ENCODE measurements around the gene COX7B2. TPM values are rescaled to one million over a fixed set of nuclear protein-coding genes. Genes with fewer than 3 reads are reported as not detected.

COX7B2 gene
- total and polyA plus RNA-seq, 9 of the 15 experiments (the other 6 are each of a cell fraction or from before 2014, with no cell fraction given): 0.33 to 3.5 (median 0.67) TPM; not detected in 3

DNA sequence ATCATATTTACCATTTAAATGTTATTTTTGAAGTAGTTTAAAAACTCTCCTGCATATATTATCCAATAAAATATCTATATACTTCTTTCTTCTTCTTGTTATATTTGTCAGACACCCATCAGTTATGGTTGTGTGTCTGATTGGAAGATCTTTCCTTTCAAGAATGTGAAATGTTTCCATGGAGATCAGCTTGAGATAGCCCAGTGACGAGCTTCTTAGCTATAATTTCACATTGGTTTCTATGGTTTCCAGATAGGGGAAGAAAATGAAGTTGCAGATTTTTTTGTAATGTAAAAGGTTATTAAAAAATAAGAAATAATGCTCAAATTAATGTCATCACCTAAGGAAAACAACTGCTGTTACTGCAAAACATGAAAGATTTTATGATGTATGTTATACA lies 189.0 kb downstream of the COX7B2 start:
- Histone ChIP-seq H3K9ac (ENCODE audit: insufficient read depth in 1 of 2, low read depth in 2 of 2, low read length in 2 of 2) (no peak overlapping the region), H3K79me2 (ENCODE audit: control insufficient read depth, insufficient read depth, low read length) (no peaks in the 10 kb centered on the region), H4K20me1 (replicated peaks; ENCODE audit: control insufficient read depth, insufficient read depth, low read length) (no peaks in the 10 kb centered on the region), H3K4me3 (no peak overlapping the region), H3K9me1 (ENCODE audit: control insufficient read depth, insufficient read depth, low read length) (no peaks in the 10 kb centered on the region), H3K9me3 (replicated peaks; ENCODE audit: control insufficient read depth, insufficient read depth, low read depth, low read length) (no peaks in the 10 kb centered on the region), H3K27ac (ENCODE audit: extremely low read depth, low read depth, low read length) (no peak overlapping the region), H2AFZ (ENCODE audit: low read depth, low read length) (no peak overlapping the region), H3K27me3 (ENCODE audit: control insufficient read depth in 2 of 2, insufficient read depth in 2 of 2, low read length in 2 of 2) (no peaks in the 10 kb centered on the region), H3K36me3 (ENCODE audit: control insufficient read depth, insufficient read depth, low read length) (no peaks in the 10 kb centered on the region), H3K4me2 (ENCODE audit: insufficient read depth, low read length) (no peak overlapping the region), H3K4me1 (replicated peaks in 1 of 2; ENCODE audit: control insufficient read depth in 2 of 2, insufficient read depth in 2 of 2, low read length in 2 of 2) (no peaks in the 10 kb centered on the region)
- no peak for DNase-seq (ENCODE audit: extremely low read depth in 1 of 4, low spot score in 3 of 4)
- TF ChIP-seq, protein P1, sequence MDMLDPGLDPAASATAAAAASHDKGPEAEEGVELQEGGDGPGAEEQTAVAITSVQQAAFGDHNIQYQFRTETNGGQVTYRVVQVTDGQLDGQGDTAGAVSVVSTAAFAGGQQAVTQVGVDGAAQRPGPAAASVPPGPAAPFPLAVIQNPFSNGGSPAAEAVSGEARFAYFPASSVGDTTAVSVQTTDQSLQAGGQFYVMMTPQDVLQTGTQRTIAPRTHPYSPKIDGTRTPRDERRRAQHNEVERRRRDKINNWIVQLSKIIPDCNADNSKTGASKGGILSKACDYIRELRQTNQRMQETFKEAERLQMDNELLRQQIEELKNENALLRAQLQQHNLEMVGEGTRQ (CRISPR knock-in tag; IDR thresholded peaks at IDR 0.05): no peak
- no peak for TF ChIP-seq PRPF4 (IDR thresholded peaks at IDR 0.05; ENCODE audit: insufficient read depth, low read depth, low read length, poor library complexity, severe bottlenecking)
- TF ChIP-seq SOX6 (IDR thresholded peaks at IDR 0.05): no peak
- TF ChIP-seq NR2C1 (IDR thresholded peaks at IDR 0.05): no peak
- TF ChIP-seq NR2C1 (tag; IDR thresholded peaks at IDR 0.05): no peak
- TF ChIP-seq CC2D1A (IDR thresholded peaks at IDR 0.05): no peak
- no peak for TF ChIP-seq ZNF124 (CRISPR knock-in tag; IDR thresholded peaks at IDR 0.05)
- no peak for TF ChIP-seq CBX3 (IDR thresholded peaks at IDR 0.05; ENCODE audit: borderline replicate concordance in 1 of 2, low read length in 2 of 2)
- TF ChIP-seq ZNF212 (CRISPR knock-in tag; IDR thresholded peaks at IDR 0.05): no peak
- TF ChIP-seq RNF2 (IDR thresholded peaks at IDR 0.05): no peak
- no peak for TF ChIP-seq POLR3G (IDR thresholded peaks at IDR 0.05; ENCODE audit: extremely low read depth, insufficient read length, insufficient replicate concordance)
- TF ChIP-seq, protein P2, sequence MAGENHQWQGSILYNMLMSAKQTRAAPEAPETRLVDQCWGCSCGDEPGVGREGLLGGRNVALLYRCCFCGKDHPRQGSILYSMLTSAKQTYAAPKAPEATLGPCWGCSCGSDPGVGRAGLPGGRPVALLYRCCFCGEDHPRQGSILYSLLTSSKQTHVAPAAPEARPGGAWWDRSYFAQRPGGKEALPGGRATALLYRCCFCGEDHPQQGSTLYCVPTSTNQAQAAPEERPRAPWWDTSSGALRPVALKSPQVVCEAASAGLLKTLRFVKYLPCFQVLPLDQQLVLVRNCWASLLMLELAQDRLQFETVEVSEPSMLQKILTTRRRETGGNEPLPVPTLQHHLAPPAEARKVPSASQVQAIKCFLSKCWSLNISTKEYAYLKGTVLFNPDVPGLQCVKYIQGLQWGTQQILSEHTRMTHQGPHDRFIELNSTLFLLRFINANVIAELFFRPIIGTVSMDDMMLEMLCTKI (IDR thresholded peaks at IDR 0.05; ENCODE audit: partially characterized antibody): no peak
- TF ChIP-seq FOXJ3 (CRISPR knock-in tag; IDR thresholded peaks at IDR 0.05): no peak
- TF ChIP-seq, protein P3, sequence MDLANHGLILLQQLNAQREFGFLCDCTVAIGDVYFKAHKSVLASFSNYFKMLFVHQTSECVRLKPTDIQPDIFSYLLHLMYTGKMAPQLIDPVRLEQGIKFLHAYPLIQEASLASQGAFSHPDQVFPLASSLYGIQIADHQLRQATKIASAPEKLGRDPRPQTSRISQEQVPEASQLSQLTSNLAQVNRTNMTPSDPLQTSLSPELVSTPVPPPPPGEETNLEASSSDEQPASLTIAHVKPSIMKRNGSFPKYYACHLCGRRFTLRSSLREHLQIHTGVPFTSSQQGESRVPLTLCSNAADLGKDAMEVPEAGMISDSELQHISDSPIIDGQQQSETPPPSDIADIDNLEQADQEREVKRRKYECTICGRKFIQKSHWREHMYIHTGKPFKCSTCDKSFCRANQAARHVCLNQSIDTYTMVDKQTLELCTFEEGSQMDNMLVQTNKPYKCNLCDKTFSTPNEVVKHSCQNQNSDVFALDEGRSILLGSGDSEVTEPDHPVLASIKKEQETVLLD (IDR thresholded peaks at IDR 0.05): no peak
- TF ChIP-seq TFAM (CRISPR knock-in tag; conservative IDR thresholded peaks at IDR 0.05): no peak
- TF ChIP-seq ZNF121 (CRISPR knock-in tag; conservative IDR thresholded peaks at IDR 0.05): no peak
- no peak for TF ChIP-seq HEY1 (CRISPR knock-in tag; IDR thresholded peaks at IDR 0.05; ENCODE audit: borderline replicate concordance)
- TF ChIP-seq LEF1 (IDR thresholded peaks at IDR 0.05): no peak
- TF ChIP-seq, protein P4, sequence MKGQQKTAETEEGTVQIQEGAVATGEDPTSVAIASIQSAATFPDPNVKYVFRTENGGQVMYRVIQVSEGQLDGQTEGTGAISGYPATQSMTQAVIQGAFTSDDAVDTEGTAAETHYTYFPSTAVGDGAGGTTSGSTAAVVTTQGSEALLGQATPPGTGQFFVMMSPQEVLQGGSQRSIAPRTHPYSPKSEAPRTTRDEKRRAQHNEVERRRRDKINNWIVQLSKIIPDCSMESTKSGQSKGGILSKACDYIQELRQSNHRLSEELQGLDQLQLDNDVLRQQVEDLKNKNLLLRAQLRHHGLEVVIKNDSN (CRISPR knock-in tag; IDR thresholded peaks at IDR 0.05): no peak
- no peak for TF ChIP-seq THRAP3 (IDR thresholded peaks at IDR 0.05; ENCODE audit: borderline replicate concordance)
- no peak for TF ChIP-seq HCFC1 (IDR thresholded peaks at IDR 0.05; ENCODE audit: low read depth, low read length)
- no peak for ATAC-seq
- WGBS (ENCODE audit: insufficient coverage, low coverage, missing lambda C conversion rate): 0% methylated on average over 1 of the region's 1 CpG
- BruUV-seq (replicated peaks): no TSS peak
- FAIRE-seq: no peak
- POLR2A ChIA-PET: no interaction called here
- CTCF ChIA-PET (ENCODE audit: low intra/inter-chr PET ratio): no interaction called here
- in situ Hi-C loops (cut with MboI) (no loop called here), intact Hi-C loops (cut with micrococcal nuclease) (no loop called here)
